ENCODE results near the gene WDFY3. TPM values are rescaled to one million over a fixed set of nuclear protein-coding genes. Genes with fewer than 3 reads are reported as not detected.

The WDFY3 gene
- total and polyA plus RNA-seq, 2 of the 13 experiments (the other 11 are each of a cell fraction or from before 2014, with no cell fraction given) = 16.7 to 24.5 TPM

GRCh38 chr4:84967243-84967690 is 777 bp upstream of the WDFY3 start:
- 8% methylated on average over 7 of the region's 7 CpGs for WGBS (ENCODE audit: low lambda C conversion rate)
- H3K27ac ChIP-seq (ENCODE audit: extremely low read length, insufficient read depth, low read length) = peak overlapping the region; percentile 82
- H2AFZ ChIP-seq (ENCODE audit: low read length) = peak overlapping the region; percentile 75
- no peaks in the 10 kb centered on the region for H3K9me3 ChIP-seq (ENCODE audit: low read length)
- H3K36me3 ChIP-seq (replicated peaks in 1 of 2; ENCODE audit: control insufficient read depth in 1 of 2, insufficient read depth in 2 of 2, low read length in 2 of 2) = no peaks in the 10 kb centered on the region
- TF ChIP-seq MAFK (conservative IDR thresholded peaks at IDR 0.05 in 1 of 2, IDR thresholded peaks at IDR 0.05 in 1 of 2; ENCODE audit: low read length in 2 of 2) = peak; percentile 57 to 67
- no peak for TF ChIP-seq FLYWCH1 (CRISPR knock-in tag; IDR thresholded peaks at IDR 0.05)
- TF ChIP-seq KAT8 (CRISPR knock-in tag; IDR thresholded peaks at IDR 0.05) = no peak
- TF ChIP-seq MAFF (IDR thresholded peaks at IDR 0.05; ENCODE audit: low read depth, low read length) = peak; percentile 62
- no peak for TF ChIP-seq ZNF766 (CRISPR knock-in tag; IDR thresholded peaks at IDR 0.05; ENCODE audit: borderline replicate concordance)
- intact Hi-C loops (cut with micrococcal nuclease; ENCODE audit: unreplicated experiment) (loop anchor here (1.0 to 2.0 kb wide), 2 partner anchors 217 to 388 kb away; no protein-coding TSS in a partner anchor), in situ Hi-C loops (cut with HindIII; ENCODE audit: extremely low pct_ligation_motif_present, low pct_unique_long_range_greater_than_20kb) (loop anchor here (5.0 to 10.0 kb wide), 2 partner anchors 215 to 382 kb away; partner anchors contain the start of gene CDS1)
- no peaks in the 10 kb centered on the region; the same call in none of the 2 replicates for H4K20me1 ChIP-seq (ENCODE audit: insufficient read depth, low read length)
- TSS peak; percentile 79 for BruUV-seq (replicated peaks)
- FAIRE-seq (no peak), DNase-seq (ENCODE audit: low spot score) (no peak), ATAC-seq (no peak)
- H3K27me3 ChIP-seq (ENCODE audit: control insufficient read depth in 1 of 2, insufficient read depth in 2 of 2, low read length in 2 of 2) = no peaks in the 10 kb centered on the region
- H3K4me2 ChIP-seq (ENCODE audit: low read depth, low read length) = peak overlapping the region; percentile 93
- peak overlapping the region; percentile 89 to 91 (median 90) for H3K4me3 ChIP-seq (replicated peaks in 1 of 3; ENCODE audit: insufficient read depth in 1 of 3, low read depth in 2 of 3, low read length in 3 of 3)
- peaks cover 23% of the 10 kb centered on the region for H3K4me1 ChIP-seq (ENCODE audit: insufficient read depth, low read length)
- CTCF ChIA-PET (ENCODE audit: low intra/inter-chr PET ratio, low total read pairs) = no interaction called here
- POLR2A ChIA-PET = interaction anchor here (1.3 to 1.6 kb wide), 2 partner anchors 15 to 385 kb away, joined by 4 read pairs; no protein-coding TSS in a partner anchor
- peaks cover 29% of the 10 kb centered on the region for H3K79me2 ChIP-seq (ENCODE audit: insufficient read depth, low read length)
- peak overlapping the region; percentile 84; the same call in 1 of the 2 replicates for H3K9ac ChIP-seq (ENCODE audit: insufficient read depth, low read depth, low read length)

GRCh38 chr4:84965553-84966381 is 723 bp downstream of the WDFY3 start:
- intact Hi-C loops (cut with micrococcal nuclease; ENCODE audit: unreplicated experiment) = loop anchor here (2.0 kb wide), 1 partner anchor 387 kb away; no protein-coding TSS in a partner anchor
- ATAC-seq (peak; percentile 80), DNase-seq (ENCODE audit: low spot score) (peak; percentile 14), FAIRE-seq (no peak)
- no peak overlapping the region for H2AFZ ChIP-seq (ENCODE audit: low read length)
- peaks cover 37% of the 10 kb centered on the region for H3K79me2 ChIP-seq (ENCODE audit: insufficient read depth, low read length)
- peaks cover 23% of the 10 kb centered on the region for H3K4me1 ChIP-seq (ENCODE audit: insufficient read depth, low read length)
- POLR2A ChIA-PET = interaction anchor here (0.5 to 1.6 kb wide), 3 partner anchors 14 to 383 kb away, joined by 3 to 4 read pairs (median 4); no protein-coding TSS in a partner anchor
- in situ Hi-C loops (cut with HindIII; ENCODE audit: extremely low pct_ligation_motif_present, low pct_unique_long_range_greater_than_20kb) = loop anchor here (5.0 to 10.0 kb wide), 2 partner anchors 213 to 381 kb away; partner anchors contain the start of gene CDS1
- no peaks in the 10 kb centered on the region for H3K36me3 ChIP-seq (replicated peaks in 1 of 2; ENCODE audit: control insufficient read depth in 1 of 2, insufficient read depth in 2 of 2, low read length in 2 of 2)
- no peaks in the 10 kb centered on the region; the same call in none of the 2 replicates for H4K20me1 ChIP-seq (ENCODE audit: insufficient read depth, low read length)
- H3K9ac ChIP-seq (ENCODE audit: insufficient read depth, low read depth, low read length) = peak overlapping the region; percentile 84
- no TSS peak for BruUV-seq (replicated peaks)
- CTCF ChIA-PET (ENCODE audit: low intra/inter-chr PET ratio, low total read pairs) = no interaction called here
- H3K4me3 ChIP-seq (replicated peaks in 1 of 3; ENCODE audit: insufficient read depth in 1 of 3, low read depth in 2 of 3, low read length in 3 of 3) = peak overlapping the region; percentile 89 to 91 (median 90)
- WGBS (ENCODE audit: low lambda C conversion rate) = 0% methylated on average over 1 of the region's 98 CpGs
- peak overlapping the region; percentile 86 for H3K4me2 ChIP-seq (ENCODE audit: low read depth, low read length)
- no peaks in the 10 kb centered on the region for H3K9me3 ChIP-seq (ENCODE audit: low read length)
- H3K27me3 ChIP-seq (ENCODE audit: control insufficient read depth in 1 of 2, insufficient read depth in 2 of 2, low read length in 2 of 2) = no peaks in the 10 kb centered on the region
- H3K27ac ChIP-seq (ENCODE audit: extremely low read length, insufficient read depth, low read length) = peak overlapping the region; percentile 82
- TF ChIP-seq ZC3H4 (CRISPR knock-in tag; IDR thresholded peaks at IDR 0.05; ENCODE audit: borderline replicate concordance) = 0 out of 2 replicates have a peak, but pooled peaks have one; percentile 50
- 0 out of 2 replicates have a peak, but pooled peaks have one; percentile 58 for TF ChIP-seq CCDC6 (CRISPR knock-in tag; IDR thresholded peaks at IDR 0.05)
- peak; percentile 41; the same call in 1 of the 2 replicates for TF ChIP-seq ZNF800 (CRISPR knock-in tag; IDR thresholded peaks at IDR 0.05)
- TF ChIP-seq ZNF362 (CRISPR knock-in tag; IDR thresholded peaks at IDR 0.05; ENCODE audit: borderline replicate concordance) = 0 out of 2 replicates have a peak, but pooled peaks have one; percentile 16
- TF ChIP-seq CHCHD3 (CRISPR knock-in tag; IDR thresholded peaks at IDR 0.05) = 0 out of 2 replicates have a peak, but pooled peaks have one; percentile 75
